ENCODE results near the gene HERPUD1.

DNA sequence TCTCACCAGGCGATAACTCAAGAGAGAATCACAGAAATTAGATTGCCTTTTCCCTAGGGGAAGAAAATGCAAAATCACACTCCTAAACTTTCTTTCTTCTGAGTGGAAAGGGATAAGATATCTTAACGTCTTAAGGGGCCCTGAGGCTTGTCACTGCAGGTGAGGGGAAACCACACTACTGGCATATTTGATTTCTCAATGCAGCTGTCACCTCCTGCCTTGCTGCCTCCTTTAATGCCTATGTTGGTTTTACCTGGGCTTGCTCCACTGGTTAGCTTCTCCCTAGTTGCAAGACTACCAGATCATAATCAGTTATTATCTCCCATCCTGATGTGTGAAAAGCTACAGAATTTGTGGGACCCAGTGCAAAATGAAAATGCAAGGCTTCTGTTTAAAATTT, 4.5 kb upstream of the HERPUD1 start:
- TF ChIP-seq, protein P1, sequence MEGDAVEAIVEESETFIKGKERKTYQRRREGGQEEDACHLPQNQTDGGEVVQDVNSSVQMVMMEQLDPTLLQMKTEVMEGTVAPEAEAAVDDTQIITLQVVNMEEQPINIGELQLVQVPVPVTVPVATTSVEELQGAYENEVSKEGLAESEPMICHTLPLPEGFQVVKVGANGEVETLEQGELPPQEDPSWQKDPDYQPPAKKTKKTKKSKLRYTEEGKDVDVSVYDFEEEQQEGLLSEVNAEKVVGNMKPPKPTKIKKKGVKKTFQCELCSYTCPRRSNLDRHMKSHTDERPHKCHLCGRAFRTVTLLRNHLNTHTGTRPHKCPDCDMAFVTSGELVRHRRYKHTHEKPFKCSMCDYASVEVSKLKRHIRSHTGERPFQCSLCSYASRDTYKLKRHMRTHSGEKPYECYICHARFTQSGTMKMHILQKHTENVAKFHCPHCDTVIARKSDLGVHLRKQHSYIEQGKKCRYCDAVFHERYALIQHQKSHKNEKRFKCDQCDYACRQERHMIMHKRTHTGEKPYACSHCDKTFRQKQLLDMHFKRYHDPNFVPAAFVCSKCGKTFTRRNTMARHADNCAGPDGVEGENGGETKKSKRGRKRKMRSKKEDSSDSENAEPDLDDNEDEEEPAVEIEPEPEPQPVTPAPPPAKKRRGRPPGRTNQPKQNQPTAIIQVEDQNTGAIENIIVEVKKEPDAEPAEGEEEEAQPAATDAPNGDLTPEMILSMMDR (IDR thresholded peaks at IDR 0.05): no peak
- TF ChIP-seq POLR2A (IDR thresholded peaks at IDR 0.05): no peak

Data from esophagus squamous epithelium (tissue), 4 donors.